Endothelial cell of umbilical vein (primary cell): ENCODE data around the gene EDC4.

ENCODE experiments used
- CTCF ChIP-seq, 2 donors: IDR thresholded peaks; 1 replicate in 1 of 2; 2 replicates in 1 of 2; pipeline ENCODE4 v1.5.1; 2011; ENCODE audit warnings: low read length in 2 of 2, mild to moderate bottlenecking in 2 of 2, moderate library complexity in 2 of 2, control low read depth in 1 of 2, inconsistent platforms in 1 of 2, low read depth in 1 of 2; ENCODE audit not compliant: insufficient read depth in 1 of 2; ENCODE audit errors: extremely low read depth in 1 of 2
- MYC ChIP-seq: IDR thresholded peaks from one replicate; pipeline ENCODE4 v1.6.1; 2011; ENCODE audit warnings: mild to moderate bottlenecking, low read depth, low read length
- POLR2A ChIP-seq: IDR thresholded peaks from 2 replicates; pipeline ENCODE4 v1.6.1; 2012; ENCODE audit warnings: low read depth, mild to moderate bottlenecking, control low read depth, low read length

GRCh38 chr16:67877064-67877463 lies 4.2 kb downstream of the EDC4 start:
- TF ChIP-seq POLR2A (no peak), CTCF (IDR thresholded peaks at IDR 0.05; ENCODE audit: extremely low read depth in 1 of 2, insufficient read depth in 1 of 2, low read depth in 1 of 2, low read length in 2 of 2) (no peak), MYC (no peak)
